NCI-H187 treated with DMSO at 0.1 percent for 48 hours (cell line): ENCODE data around the gene RHOD.

Experiments
- DNase-seq: peaks from one replicate; lab custom pipeline; 2025; lab: John Stamatoyannopoulos, UW

RHOD gene

DNA sequence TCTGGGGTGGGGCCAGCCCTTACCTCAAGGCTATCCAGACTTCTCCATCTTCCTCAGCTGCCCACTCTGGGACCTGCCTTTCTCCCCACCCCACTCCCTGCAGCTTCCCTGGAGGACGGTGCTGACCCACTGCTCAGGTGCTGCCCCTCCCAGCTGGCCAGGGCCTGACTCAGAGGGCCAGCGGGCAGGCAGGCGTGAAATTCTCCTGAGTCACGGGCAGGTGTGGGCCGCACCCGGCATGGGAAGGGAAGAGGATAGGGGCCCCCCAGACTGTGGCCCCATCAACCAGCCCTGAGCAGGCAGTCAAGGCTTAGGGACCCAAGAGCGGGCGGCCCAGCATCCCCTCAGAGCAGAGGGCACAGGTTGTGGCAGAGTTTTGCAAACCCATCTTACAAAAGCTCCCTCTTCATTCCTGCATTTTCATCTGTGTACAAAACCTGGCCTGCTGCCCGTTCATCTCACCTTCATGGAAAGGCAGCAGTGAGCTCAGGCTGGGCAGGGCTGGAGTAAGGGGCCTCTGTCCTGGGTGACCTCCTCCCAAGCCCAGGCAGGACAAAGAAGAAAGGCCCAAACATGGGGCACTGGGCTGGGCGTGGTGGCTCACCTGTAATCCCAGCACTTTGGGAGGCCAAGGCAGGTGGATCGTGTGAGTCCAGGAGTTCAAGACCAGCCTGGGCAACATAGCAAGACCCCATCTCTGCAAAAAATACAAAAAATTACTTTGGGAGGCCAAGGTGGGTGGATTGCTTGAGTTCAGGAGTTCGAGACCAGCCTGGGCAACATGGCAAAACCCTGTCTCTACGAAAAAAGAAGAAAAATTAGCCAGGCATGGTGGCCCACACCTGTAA, 6.1 kb downstream of the RHOD start:
- no peak for DNase-seq

GRCh38 chr11:67066333-67066709, 9.7 kb downstream of the RHOD start:
- no peak for DNase-seq

DNA sequence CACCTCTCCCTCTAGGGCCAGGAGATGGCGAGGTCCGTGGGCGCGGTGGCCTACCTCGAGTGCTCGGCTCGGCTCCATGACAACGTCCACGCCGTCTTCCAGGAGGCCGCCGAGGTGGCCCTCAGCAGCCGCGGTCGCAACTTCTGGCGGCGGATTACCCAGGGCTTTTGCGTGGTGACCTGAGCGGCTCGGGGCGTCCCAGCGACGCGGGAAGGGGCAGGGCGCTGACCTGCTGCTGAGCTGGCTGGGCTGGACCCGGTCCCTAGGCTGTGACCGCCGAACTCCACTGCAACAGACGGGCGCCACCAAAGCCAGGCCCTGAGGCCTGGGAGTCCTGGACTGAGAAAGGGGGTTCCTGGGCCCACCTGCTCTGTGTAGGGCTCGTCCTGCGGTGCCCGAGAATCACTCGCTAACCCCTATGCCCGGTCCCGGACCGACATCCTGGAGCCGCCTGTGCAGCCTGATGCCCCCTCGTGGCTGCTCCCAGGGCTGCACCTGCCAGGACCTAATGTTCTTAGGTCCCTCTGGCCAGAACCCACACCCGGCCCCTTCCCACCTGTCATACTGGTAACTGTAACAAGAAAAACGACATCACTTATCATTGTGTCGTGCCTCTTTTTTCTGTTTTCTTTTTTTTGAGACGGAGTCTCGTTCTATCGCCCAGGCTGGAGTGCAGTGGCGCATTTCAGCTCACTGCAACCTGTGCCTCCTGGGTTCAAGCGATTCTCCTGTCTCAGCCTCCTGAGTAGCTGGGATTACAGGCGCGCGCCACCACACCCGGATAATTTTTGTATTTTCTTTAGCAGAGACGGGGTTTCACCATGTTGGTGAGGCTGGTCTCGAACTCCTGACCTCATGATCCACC, 15.0 kb downstream of the RHOD start:
- DNase-seq: no peak

GRCh38 chr11:67072295-67072694, 15.6 kb downstream of the RHOD start:
- DNase-seq: no peak

DNA sequence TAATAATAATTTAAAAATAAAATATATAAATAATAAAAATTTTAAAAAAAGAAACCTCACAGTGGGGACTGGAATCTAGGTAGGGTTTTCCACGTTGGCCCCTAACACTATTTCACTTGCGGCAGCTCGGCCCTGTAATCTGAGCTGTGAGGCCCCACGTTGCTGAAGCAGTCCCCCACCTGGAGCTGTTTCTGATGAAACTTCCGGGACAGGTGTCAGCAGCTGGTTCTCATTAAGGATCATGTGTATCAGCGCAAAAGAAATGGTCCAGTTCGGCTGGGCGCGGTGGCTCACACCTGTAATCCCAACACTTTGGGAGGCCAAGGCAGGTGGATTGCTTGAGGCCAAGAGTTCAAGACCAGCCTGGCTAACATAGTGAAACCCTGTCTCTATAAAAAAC, 17.3 kb downstream of the RHOD start:
- no peak for DNase-seq

DNA sequence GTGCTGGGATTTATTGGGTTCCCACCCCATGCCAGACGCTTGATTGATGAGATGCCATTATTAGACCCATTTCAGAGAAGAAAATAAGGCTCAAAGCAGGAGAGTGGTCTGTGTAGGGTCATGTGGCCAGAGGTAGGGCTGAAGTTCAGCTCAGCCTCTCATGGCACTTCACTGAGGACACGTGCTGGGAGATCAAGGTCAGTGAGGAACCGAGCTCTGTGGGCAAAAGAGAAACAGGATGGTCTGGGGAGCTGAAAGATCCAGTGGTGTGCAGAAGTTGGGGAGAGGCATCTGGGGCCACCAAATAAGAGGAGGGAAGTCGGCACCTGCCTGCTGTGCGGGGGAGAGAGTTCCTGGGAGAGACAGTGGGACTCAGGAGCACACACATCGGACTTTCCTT, 19.6 kb downstream of the RHOD start:
- DNase-seq: no peak

DNA sequence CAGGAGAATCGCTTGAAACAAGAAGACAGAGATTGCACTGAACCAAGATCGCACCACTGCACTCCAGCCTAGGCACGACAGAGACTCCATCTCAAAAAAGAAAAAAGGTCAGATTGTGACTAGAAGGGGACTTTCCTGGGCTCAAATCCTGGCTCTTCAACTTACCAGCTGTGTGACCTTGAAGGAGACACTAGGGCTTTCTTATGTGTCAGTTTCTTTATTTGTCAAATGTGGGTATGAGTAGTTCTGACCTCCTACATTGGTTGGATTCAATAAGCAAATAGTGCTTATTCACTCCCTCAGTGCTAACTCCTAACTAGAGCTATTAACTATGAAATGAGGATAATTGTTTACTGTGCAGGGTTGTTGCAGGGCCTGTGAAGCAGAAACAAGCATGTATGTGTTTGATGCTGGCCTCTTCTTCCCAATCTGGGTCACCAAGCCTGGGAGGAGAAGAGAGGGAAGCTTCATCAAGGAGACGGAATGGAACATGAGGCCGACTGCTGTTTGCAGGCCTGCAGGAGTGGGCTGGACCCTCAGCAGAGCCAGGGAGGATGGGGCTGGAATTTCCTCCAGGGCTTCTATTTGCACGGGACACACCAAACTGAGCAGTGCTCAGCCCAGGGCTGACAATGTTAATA, 22.5 kb downstream of the RHOD start:
- DNase-seq: no peak

- no peak for DNase-seq
Observed at GRCh38 chr11:67082071-67082791, 25.6 kb downstream of the RHOD start.

GRCh38 chr11:67083786-67084366, 27.2 kb downstream of the RHOD start:
- DNase-seq: no peak

DNA sequence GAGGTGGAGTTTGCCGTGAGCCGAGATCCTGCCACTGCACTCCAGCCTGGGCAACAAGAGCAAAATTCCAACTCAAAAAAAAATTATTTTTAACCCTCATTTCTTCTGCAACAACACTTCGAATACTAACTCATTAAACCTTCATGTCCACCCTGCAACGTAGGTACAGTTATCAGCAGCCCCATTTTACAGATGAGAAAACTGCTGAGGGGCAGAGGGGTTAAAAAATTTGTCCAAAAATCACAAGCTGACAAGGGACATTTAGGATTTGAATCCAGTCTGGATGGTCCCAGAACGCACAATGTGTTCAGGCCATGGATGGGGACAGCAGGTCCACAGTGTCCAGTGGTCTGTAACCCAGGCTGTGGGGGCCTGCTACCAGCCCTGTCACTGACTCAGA, 29.0 kb downstream of the RHOD start:
- no peak for DNase-seq

DNA sequence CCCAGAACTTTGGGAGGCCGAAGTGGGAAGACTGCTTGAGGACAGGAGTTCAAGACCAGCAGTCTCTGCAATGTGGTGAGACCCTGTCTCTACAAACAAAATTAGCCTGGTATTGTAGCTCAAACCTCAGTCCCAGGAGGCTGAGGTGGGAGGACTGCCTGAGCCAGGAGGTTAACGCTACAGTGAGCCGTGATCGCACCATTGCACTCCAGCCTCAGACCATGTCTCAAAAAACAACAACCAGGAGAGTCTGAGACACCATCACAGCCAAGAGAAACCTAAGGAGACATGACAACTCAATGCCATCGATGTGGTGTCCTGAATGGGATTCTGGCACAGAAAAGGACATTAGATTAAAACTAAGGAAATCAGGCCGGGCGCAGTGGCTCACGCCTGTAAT, 34.1 kb downstream of the RHOD start:
- no peak for DNase-seq

GRCh38 chr11:67095214-67095507, 38.5 kb downstream of the RHOD start:
- DNase-seq: no peak

DNA sequence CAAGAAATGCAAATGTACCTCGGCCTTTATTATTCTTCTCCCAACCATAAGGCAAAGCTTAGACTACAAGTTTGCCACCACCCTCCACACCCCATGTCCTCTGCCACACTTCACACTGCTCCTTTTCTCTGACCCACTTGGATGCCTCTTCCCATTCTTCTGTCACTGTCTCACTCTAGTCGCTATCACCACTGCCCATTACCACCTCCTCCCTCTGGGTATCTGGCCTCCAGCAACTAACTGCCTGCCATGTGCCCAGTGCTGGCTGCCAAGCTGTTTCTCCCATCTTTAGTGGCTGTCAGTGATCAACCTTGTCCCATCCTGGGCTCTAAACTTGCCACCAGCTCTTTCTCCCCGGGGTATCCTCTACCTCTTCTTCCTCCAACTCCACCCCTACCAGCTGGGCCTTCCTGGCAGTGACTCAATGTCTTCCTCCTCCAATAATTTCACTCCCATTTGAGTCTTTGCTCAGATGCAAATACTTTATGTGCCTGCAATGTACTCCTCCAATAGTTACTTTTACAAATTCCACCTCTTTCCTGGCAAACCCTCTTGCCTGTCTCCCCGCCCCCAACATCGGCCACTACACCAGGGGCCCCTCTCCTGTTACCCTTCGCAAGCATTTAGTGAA, 42.3 kb downstream of the RHOD start:
- no peak for DNase-seq

DNA sequence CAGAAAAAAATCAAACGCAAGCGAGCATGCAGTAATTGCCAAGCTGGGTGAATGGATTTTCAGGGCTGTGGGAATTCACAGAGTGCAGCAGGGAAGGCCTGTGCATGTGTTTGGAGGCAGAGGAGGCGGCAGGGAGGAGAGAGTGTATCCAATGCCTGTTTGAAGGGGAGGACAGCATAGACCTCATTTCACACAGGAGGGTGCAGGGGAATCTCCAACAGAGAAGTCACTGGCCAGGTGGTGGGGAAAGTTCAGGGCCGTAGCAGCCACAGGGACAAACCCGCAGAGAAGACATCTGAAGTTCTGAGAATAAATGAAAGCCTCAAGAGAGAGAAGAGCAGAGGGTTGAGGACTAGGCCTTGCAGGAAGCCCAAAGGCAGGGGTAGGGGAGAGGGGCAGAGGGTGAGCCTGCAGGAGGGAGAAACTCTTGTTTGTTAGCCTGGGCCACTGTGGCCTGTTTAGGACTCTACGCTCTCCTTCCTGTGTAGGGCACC, 43.2 kb downstream of the RHOD start:
- DNase-seq: no peak

DNA sequence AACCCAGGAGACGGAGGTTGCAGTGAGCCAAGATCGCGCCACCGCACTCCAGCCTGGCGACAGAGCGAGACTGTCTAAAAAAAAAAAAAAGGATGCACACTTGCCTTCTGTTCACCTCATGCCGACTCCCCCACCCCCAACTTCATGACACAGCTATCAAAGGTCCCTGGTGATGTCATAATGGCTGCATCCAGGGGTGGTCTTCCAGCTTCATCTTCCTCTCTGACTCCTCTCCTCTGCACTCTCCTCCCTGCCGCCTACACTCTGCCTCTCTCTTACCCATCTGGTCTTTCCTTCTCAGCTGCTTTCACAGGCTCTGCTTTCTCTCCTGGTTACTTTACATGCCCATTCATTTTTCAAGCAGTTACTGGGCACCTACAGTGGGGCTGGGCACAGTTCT, 46.0 kb downstream of the RHOD start:
- no peak for DNase-seq

DNA sequence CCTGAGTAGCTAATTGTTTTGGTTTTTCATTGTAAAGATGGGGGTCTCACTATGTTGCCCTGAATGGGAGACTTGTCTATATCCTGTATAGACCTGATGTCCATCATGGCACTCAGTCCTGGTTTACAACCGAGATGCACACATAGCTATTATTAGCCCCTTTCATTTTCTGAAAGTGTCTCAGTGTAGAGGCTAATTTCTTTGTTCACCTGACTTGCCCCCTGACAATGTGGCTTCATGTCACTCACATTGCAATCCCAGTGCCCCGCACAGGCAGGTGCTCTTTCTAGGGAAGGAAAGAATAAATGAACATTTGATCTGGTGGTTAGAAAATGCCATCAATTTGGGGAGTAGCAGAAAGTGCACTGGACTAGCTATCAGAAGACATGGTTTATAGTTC, 49.3 kb downstream of the RHOD start:
- DNase-seq: no peak

GRCh38 chr11:67111261-67111660, 54.6 kb downstream of the RHOD start:
- no peak for DNase-seq

DNA sequence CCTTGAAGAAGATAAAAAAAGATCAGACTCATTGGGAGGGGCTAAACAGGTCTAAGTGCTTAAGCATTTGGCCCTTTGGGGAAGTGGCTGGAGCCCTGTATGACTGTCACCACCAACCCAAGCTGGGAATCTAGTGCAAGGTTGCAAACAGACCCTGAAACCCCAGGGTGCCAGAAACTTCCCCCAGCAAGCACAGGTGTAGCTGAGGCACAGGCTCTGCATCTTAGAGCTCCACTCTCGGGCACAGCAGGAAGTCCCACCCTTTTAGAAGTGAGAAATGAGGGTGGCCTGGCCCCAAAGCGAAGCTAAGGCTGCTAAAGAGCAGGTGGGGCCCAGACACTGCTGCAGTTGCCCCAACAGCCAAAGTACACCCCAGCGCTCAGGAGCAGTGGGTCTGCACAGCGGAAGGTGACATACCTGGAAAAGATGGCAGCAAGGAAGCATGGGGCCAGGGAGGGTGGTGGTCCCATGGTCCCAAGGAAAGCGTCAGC, 56.6 kb downstream of the RHOD start:
- DNase-seq: no peak

- no peak for DNase-seq
Observed at GRCh38 chr11:67114275-67114896, 57.7 kb downstream of the RHOD start.

DNA sequence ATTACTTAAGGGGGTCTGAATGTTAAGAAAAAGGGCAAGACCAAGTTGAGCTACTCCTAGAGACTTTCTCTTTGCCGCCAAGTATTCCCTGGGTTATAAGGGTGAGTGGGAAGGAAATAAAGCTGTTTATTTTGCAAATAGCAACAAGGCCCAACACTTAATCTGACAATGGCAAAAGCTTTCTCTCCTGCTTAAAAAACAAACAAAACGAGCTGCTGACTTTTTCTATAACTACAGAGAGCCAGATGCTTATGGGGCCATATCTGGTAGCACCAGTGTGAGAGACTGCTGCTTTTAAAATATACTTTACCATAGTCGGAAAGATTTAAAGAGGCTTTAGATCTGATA, 60.1 kb downstream of the RHOD start:
- DNase-seq: no peak

- DNase-seq: no peak
Observed at GRCh38 chr11:67117176-67117575, 60.5 kb downstream of the RHOD start.
